ENCODE results near the gene KCNQ1.

- TF ChIP-seq EZH2 (IDR thresholded peaks at IDR 0.05; ENCODE audit: insufficient read depth, poor library complexity, severe bottlenecking): no peak
- no peak for TF ChIP-seq EZH2phosphoT487 (IDR thresholded peaks at IDR 0.05; ENCODE audit: insufficient read depth, low read depth)
Measured at GRCh38 chr11:2711161-2711560, 266.4 kb downstream of the KCNQ1 start.
